GM19025 (cell line): ENCODE measurements around the gene FXR1.
"Not testable (repeated sequence)": the region's sequence is repeated elsewhere in the genome, so short reads cannot be mapped to it uniquely, and the experiment has no call there.

Experiments used
- ATAC-seq: cut with Tn5 transposase; IDR thresholded peaks from one replicate; pipeline ENCODE4 v1.9.1; 2021; ENCODE audit warnings: mild to moderate bottlenecking, low read depth, moderate library complexity; ENCODE audit not compliant: unreplicated experiment

The FXR1 gene

GRCh38 chr3:180912304-180913296 lies at the start of gene FXR1:
Gene FXR1 (plus strand): TSS chr3:180912670. CDS start chr3:180912686, 16 bp downstream.
- peak; percentile 99 for ATAC-seq

- ATAC-seq, result no peak
These were observed 42.3 kb upstream of the FXR1 start for GRCh38 chr3:180870008-180870699.

- ATAC-seq, result no peak
These were observed 40.6 kb upstream of the FXR1 start for GRCh38 chr3:180871901-180872300.

GRCh38 chr3:180872430-180872829 lies 40.0 kb upstream of the FXR1 start:
- not testable (repeated sequence) for ATAC-seq

- no peak for ATAC-seq
These were observed 37.3 kb upstream of the FXR1 start for GRCh38 chr3:180875124-180875698.

GRCh38 chr3:180881065-180881801 lies 31.2 kb upstream of the FXR1 start:
- ATAC-seq, result no peak

- no peak for ATAC-seq
These were observed 30.4 kb upstream of the FXR1 start for GRCh38 chr3:180882115-180882514.

- no peak for ATAC-seq
These were observed 23.4 kb upstream of the FXR1 start for GRCh38 chr3:180888992-180889560.

- no peak for ATAC-seq
These were observed 13.9 kb upstream of the FXR1 start for GRCh38 chr3:180898572-180898971.

- no peak for ATAC-seq
These were observed 2.9 kb upstream of the FXR1 start for GRCh38 chr3:180909369-180910127.

GRCh38 chr3:180910823-180911222 lies 1.6 kb upstream of the FXR1 start:
- no peak for ATAC-seq

- peak; percentile 4 for ATAC-seq
These were observed 580 bp upstream of the FXR1 start for GRCh38 chr3:180911876-180912303.

GRCh38 chr3:180913581-180914404 lies 1.3 kb downstream of the FXR1 start:
- no peak for ATAC-seq

GRCh38 chr3:180918542-180918941 lies 6.1 kb downstream of the FXR1 start:
- no peak for ATAC-seq

GRCh38 chr3:180922242-180922641 lies 9.8 kb downstream of the FXR1 start:
- no peak for ATAC-seq

GRCh38 chr3:180923561-180923960 lies 11.1 kb downstream of the FXR1 start:
- ATAC-seq, result no peak

GRCh38 chr3:180926526-180926925 lies 14.1 kb downstream of the FXR1 start:
- no peak for ATAC-seq

- no peak for ATAC-seq
These were observed 16.9 kb downstream of the FXR1 start for GRCh38 chr3:180929376-180929775.
